GM12892 (cell line): ENCODE measurements around the gene HDHD3.
"Not testable (repeated sequence)": the region's sequence is repeated elsewhere in the genome, so short reads cannot be mapped to it uniquely, and the experiment has no call there.

Experiments used
- DNase-seq: peaks from one replicate; pipeline ENCODE4 v3.0.0; 2011; ENCODE audit not compliant: insufficient read length
- FAIRE-seq: peaks from 2 replicates; lab custom pipeline; 2011; peaks lifted over from hg19 to GRCh38; lab: Jason Lieb, UNC
- POLR2A ChIP-seq: IDR thresholded peaks from 2 replicates; pipeline ENCODE4 v1.6.1; 2011; ENCODE audit warnings: low read depth, low read length, control low read depth
- POLR2AphosphoS5 ChIP-seq: IDR thresholded peaks from 2 replicates; pipeline ENCODE4 v1.6.1; 2011; ENCODE audit warnings: low read depth, low read length, control low read depth
- TAF1 ChIP-seq: IDR thresholded peaks from 2 replicates; pipeline ENCODE4 v1.6.1; 2011; ENCODE audit warnings: low read depth, mild to moderate bottlenecking, control low read depth, low read length, borderline replicate concordance

The HDHD3 gene

DNA sequence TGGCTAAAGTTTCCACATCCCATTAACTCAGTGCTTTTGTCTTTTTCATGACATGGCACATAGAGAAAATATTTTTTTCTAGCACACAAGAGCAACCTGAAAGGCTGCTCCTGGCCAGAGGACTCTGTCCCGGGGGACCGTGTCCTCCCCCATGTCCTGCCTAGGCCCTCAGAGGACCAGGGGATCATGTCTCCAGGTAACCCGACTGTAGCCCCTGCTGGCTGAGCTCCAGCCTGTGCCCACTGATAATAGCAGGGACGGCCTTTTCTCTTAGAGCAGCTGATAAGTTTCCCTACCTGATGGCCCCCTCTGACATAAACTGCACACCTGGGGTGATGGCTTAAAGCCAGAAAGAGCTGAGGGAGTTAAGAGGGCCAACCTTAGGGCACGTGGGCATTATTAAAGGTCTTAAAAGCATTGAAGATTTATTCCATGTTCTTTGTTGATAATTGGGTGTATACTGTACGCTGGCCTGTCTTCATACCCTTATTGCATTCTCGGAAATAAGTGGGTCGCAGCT lies 5.9 kb downstream of the HDHD3 start:
- no peak for DNase-seq
- TF ChIP-seq POLR2A: no peak
- TF ChIP-seq POLR2AphosphoS5: no peak
- no peak for TF ChIP-seq TAF1
- FAIRE-seq: no peak

DNA sequence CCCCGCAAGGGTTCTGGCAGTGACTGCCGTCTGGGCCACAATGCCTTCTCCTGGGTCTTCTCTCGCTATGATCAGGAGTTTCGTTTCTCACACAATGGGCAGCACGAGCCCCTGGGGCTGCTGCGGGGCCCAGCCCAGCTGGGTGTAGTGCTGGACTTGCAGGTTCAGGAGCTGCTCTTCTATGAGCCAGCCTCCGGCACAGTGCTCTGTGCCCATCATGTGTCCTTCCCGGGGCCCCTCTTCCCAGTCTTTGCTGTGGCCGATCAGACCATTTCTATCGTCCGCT lies 7.0 kb downstream of the HDHD3 start:
- FAIRE-seq (no peak), DNase-seq (no peak)
- TF ChIP-seq POLR2A (no peak), POLR2AphosphoS5 (no peak), TAF1 (no peak)

- DNase-seq (no peak), FAIRE-seq (no peak)
- TF ChIP-seq POLR2AphosphoS5 (no peak), POLR2A (no peak), TAF1 (no peak)
Observed at GRCh38 chr9:113368982-113369854, 7.6 kb downstream of the HDHD3 start.

GRCh38 chr9:113368348-113368981 lies 8.3 kb downstream of the HDHD3 start:
- no peak for FAIRE-seq
- DNase-seq: no peak
- TF ChIP-seq POLR2AphosphoS5 (no peak), TAF1 (no peak), POLR2A (no peak)

DNA sequence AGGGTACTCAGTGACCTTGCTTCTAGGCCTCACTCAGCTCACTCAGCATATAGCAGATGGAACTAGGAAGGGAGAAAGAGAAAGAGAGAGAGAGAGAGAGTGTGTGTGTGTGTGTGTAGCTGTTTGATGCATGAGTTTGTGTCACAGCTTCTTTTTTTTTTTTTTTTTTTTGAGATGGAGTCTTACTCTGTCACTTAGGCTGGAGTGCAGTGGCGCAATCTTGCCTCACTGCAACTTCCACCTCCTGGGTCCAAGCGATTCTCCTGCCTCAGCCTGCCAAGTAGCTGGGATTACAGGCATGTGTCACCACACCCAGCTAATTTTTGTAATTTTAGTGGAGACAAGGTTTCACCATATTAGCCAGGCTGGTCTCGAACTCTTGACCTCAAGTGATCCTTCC lies 11.1 kb downstream of the HDHD3 start:
- DNase-seq, FAIRE-seq: not testable (repeated sequence)

- FAIRE-seq (no peak), DNase-seq (no peak)
- TF ChIP-seq TAF1 (no peak), POLR2A (no peak), POLR2AphosphoS5 (no peak)
Observed at GRCh38 chr9:113364951-113365350, 11.8 kb downstream of the HDHD3 start.

DNA sequence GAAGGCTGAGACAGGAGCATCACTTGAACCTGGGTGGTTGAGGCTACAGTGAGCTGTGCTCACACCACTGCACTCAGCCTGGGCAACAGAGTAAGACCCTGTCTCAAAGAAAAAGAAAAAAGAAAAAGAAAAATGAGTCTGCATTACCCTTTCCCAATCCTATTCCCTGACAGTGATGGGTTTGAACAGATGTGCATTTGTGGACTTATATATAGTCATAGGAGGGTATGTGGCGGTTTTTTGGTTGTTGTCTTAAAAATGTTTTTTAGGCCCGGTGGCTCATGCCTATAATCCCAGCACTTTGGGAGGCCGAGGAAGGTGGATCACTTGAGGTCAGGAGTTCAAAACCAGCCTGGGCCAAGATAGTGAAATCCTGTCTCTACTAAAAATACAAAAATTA lies 13.4 kb downstream of the HDHD3 start:
- no peak for DNase-seq
- FAIRE-seq: no peak
- no peak for TF ChIP-seq POLR2A
- no peak for TF ChIP-seq POLR2AphosphoS5
- TF ChIP-seq TAF1: no peak

DNA sequence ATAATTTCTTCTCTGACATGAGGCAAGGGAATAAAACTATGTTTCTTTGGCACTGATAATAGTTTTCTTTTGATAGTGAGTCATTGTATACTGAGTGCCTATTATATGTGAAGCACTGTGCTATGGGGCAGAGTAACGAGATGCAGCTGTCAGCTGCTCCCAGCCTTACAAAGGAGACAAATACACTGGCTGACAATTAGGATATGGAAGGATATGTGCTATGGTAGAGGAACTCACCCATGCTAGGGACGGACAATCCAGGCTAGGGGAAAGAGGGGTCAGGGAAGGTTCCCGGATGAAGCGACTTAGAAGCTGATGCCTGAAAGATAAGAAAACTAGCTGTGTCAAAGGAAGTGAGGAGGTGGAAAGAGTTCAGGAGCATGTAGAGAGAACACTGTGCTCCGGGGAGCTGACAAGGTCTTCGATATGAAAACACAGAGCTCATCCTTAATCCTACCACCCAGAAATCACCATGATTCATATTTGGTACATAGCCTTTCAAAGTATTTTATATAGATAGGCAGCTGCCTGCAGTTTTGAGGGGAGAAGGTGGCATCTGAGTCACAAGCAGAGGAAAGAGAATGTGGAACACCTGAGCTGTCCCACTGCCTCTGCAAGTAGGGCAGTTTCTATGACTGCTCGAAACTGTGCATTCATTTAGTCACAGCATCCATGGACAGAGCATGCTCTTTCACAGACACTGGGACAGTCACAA lies 15.3 kb downstream of the HDHD3 start:
- no peak for DNase-seq
- TF ChIP-seq POLR2AphosphoS5: no peak
- TF ChIP-seq TAF1: no peak
- TF ChIP-seq POLR2A: no peak
- no peak for FAIRE-seq

DNA sequence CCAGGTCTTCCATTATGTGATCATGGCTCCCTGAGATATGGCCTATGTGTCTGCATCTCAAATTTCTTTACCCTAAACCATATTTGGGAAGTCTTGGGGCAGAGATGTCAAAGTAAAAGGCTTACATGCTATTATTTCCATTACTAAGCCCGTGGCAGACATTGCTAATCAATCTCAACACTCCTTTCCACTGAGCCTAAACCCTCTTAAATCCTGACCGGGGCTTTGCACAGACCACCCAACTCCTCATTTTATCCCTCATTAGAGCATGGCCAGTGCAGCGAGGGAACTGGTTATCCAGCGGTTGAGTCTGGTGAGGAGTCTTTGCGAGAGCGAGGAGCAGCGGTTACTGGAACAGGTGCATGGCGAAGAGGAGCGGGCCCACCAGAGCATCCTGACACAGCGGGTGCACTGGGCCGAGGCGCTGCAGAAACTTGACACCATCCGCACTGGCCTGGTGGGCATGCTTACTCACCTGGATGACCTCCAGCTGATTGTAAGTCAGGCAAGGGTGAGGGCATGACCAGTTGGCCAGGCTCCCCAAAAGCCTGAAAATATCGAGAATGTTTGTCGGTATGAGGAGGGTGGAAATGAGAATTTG lies 16.4 kb downstream of the HDHD3 start:
- DNase-seq (no peak), FAIRE-seq (no peak)
- TF ChIP-seq TAF1: no peak
- no peak for TF ChIP-seq POLR2A
- TF ChIP-seq POLR2AphosphoS5: no peak

DNA sequence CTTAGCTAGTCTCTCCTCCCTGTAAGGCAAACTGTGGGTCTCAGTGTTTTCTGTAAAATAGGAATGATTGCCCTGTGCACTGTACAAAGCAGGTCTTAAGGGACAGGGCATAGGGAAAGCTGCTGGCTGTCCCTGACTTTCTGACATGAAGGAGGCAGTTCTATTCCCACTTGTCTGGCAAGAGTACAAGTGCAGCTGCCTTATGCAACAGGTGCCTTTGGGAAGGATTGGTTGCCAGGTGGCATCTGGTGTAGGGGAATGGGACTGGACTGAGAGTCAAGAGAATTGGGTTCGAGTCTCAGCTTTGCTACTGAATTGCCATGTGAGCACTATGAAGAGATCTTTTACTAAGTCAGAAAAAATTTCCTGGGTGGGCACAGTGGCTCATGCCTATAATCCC lies 17.4 kb downstream of the HDHD3 start:
- FAIRE-seq: no peak
- TF ChIP-seq POLR2AphosphoS5 (no peak), TAF1 (no peak), POLR2A (no peak)
- no peak for DNase-seq

GRCh38 chr9:113356686-113357292 lies 20.0 kb downstream of the HDHD3 start:
- no peak for TF ChIP-seq TAF1
- no peak for TF ChIP-seq POLR2A
- no peak for TF ChIP-seq POLR2AphosphoS5
- no peak for FAIRE-seq
- no peak for DNase-seq
